H1 (cell line): ENCODE measurements around the gene PHKA1. TPM values are rescaled to one million over a fixed set of nuclear protein-coding genes. Genes with fewer than 3 reads are reported as not detected.

Experiments used
- ASH2L ChIP-seq: fragments of 200-600, 300-600 bp; sonication (generic); IDR thresholded peaks from one replicate; pipeline ENCODE4 v1.7.1; 2017; ENCODE audit warnings: low read length
- BACH1 ChIP-seq: IDR thresholded peaks from 2 replicates; pipeline ENCODE4 v1.6.1; 2012; ENCODE audit warnings: low read length, improper control_type of control experiment
- CEBPB ChIP-seq: IDR thresholded peaks from 2 replicates; pipeline ENCODE4 v1.6.1; 2012; ENCODE audit warnings: low read depth, low read length
- CHD1 ChIP-seq: IDR thresholded peaks from 2 replicates; pipeline ENCODE4 v1.6.1; 2012; ENCODE audit warnings: low read depth, low read length, improper control_type of control experiment
- EZH2 ChIP-seq: fragments of 200-600 bp; sonication (generic); IDR thresholded peaks from 2 replicates; pipeline ENCODE4 v1.7.1; 2012; ENCODE audit warnings: low read depth, mild to moderate bottlenecking, moderate library complexity, low read length, inconsistent platforms; ENCODE audit not compliant: severe bottlenecking
- GTF2F1 ChIP-seq: IDR thresholded peaks from 2 replicates; pipeline ENCODE4 v1.6.1; 2012; ENCODE audit warnings: low read depth, low read length, improper control_type of control experiment, borderline replicate concordance
- NANOG ChIP-seq: IDR thresholded peaks from 2 replicates; pipeline ENCODE4 v1.6.1; 2011; ENCODE audit warnings: low read length, low read depth, mild to moderate bottlenecking, inconsistent platforms; ENCODE audit not compliant: insufficient read depth, poor library complexity, severe bottlenecking
- RBBP5 ChIP-seq: IDR thresholded peaks from 2 replicates; pipeline ENCODE4 v1.7.1; 2012; ENCODE audit warnings: low read depth, mild to moderate bottlenecking, inconsistent platforms, low read length, moderate library complexity, borderline replicate concordance
- SIN3A ChIP-seq, 2 experiments: IDR thresholded peaks in 1 of 2; conservative IDR thresholded peaks in 1 of 2; 2 replicates each; pipeline ENCODE4 v1.6.1; 2011 to 2012; ENCODE audit warnings: low read length in 2 of 2, improper control_type of control experiment in 1 of 2, low read depth in 1 of 2, mild to moderate bottlenecking in 1 of 2
- SP2 ChIP-seq: IDR thresholded peaks from 2 replicates; pipeline ENCODE4 v1.6.1; 2012; ENCODE audit warnings: mild to moderate bottlenecking, low read length, inconsistent platforms
- SP4 ChIP-seq: IDR thresholded peaks from 2 replicates; pipeline ENCODE4 v1.6.1; 2012; ENCODE audit warnings: low read length, inconsistent platforms
- SRF ChIP-seq: IDR thresholded peaks from 2 replicates; pipeline ENCODE4 v1.6.1; 2011; ENCODE audit warnings: mild to moderate bottlenecking, low read depth, low read length, moderate library complexity
- polyA plus RNA-seq, 7 experiments: library from polyadenylated mRNA; depleted of rRNA in 3 of 7; stranded (reverse) in 5 of 7; unstranded in 2 of 7; fragments of >200 nt in 5 of 7; fragments of 200-250 nt in 2 of 7; gene quantifications; 1 replicate in 5 of 7; 2 replicates in 1 of 7; 4 replicates in 1 of 7; pipeline versions ENCODE4 v1.2.1 to v1.2.3, GENCODE V29; 2011 to 2013; ENCODE audit warnings: missing spikeins in 2 of 7, mixed read lengths in 2 of 7
- total RNA-seq: library from RNA; stranded (reverse); fragmentation: NEBNext Ultra II Directional; extraction: Animal tissue kit (Norgen Biotek cat#: 25700); gene quantifications from 2 replicates; pipeline ENCODE4 v1.2.1, GENCODE V29; 2021
- TF ChIP-seq, protein P1 (sequence below): fragments of 300-600 bp; sonication (generic); IDR thresholded peaks from 2 replicates; pipeline ENCODE4 v1.7.1; 2012; ENCODE audit warnings: low read length, moderate library complexity, mild to moderate bottlenecking, inconsistent platforms; ENCODE audit not compliant: insufficient replicate concordance

The PHKA1 gene
- total and polyA plus RNA-seq, 2 of the 8 experiments (the other 6 are each of a cell fraction or from before 2014, with no cell fraction given) = 4.2 to 7.2 TPM

DNA sequence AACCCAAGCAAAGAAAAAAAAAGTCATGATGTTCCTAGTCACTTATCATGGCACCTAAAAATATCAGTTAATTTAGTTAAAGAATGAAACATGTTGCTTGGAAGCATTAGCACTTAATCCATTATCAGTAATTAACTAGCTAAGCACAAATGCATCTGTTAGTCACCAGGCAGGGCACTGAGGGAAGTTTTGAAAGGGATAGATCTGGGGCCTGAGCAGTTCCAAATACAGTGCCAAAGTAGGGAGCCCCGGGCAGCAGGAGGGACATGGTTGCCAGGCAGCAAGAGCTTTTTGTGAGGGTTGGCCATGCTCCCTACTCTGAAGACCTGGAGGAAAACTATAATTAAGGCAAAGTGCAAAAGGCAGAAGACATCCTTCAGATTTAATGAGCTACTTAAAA, 62.0 kb downstream of the PHKA1 start (continued):
- TF ChIP-seq, protein P1, sequence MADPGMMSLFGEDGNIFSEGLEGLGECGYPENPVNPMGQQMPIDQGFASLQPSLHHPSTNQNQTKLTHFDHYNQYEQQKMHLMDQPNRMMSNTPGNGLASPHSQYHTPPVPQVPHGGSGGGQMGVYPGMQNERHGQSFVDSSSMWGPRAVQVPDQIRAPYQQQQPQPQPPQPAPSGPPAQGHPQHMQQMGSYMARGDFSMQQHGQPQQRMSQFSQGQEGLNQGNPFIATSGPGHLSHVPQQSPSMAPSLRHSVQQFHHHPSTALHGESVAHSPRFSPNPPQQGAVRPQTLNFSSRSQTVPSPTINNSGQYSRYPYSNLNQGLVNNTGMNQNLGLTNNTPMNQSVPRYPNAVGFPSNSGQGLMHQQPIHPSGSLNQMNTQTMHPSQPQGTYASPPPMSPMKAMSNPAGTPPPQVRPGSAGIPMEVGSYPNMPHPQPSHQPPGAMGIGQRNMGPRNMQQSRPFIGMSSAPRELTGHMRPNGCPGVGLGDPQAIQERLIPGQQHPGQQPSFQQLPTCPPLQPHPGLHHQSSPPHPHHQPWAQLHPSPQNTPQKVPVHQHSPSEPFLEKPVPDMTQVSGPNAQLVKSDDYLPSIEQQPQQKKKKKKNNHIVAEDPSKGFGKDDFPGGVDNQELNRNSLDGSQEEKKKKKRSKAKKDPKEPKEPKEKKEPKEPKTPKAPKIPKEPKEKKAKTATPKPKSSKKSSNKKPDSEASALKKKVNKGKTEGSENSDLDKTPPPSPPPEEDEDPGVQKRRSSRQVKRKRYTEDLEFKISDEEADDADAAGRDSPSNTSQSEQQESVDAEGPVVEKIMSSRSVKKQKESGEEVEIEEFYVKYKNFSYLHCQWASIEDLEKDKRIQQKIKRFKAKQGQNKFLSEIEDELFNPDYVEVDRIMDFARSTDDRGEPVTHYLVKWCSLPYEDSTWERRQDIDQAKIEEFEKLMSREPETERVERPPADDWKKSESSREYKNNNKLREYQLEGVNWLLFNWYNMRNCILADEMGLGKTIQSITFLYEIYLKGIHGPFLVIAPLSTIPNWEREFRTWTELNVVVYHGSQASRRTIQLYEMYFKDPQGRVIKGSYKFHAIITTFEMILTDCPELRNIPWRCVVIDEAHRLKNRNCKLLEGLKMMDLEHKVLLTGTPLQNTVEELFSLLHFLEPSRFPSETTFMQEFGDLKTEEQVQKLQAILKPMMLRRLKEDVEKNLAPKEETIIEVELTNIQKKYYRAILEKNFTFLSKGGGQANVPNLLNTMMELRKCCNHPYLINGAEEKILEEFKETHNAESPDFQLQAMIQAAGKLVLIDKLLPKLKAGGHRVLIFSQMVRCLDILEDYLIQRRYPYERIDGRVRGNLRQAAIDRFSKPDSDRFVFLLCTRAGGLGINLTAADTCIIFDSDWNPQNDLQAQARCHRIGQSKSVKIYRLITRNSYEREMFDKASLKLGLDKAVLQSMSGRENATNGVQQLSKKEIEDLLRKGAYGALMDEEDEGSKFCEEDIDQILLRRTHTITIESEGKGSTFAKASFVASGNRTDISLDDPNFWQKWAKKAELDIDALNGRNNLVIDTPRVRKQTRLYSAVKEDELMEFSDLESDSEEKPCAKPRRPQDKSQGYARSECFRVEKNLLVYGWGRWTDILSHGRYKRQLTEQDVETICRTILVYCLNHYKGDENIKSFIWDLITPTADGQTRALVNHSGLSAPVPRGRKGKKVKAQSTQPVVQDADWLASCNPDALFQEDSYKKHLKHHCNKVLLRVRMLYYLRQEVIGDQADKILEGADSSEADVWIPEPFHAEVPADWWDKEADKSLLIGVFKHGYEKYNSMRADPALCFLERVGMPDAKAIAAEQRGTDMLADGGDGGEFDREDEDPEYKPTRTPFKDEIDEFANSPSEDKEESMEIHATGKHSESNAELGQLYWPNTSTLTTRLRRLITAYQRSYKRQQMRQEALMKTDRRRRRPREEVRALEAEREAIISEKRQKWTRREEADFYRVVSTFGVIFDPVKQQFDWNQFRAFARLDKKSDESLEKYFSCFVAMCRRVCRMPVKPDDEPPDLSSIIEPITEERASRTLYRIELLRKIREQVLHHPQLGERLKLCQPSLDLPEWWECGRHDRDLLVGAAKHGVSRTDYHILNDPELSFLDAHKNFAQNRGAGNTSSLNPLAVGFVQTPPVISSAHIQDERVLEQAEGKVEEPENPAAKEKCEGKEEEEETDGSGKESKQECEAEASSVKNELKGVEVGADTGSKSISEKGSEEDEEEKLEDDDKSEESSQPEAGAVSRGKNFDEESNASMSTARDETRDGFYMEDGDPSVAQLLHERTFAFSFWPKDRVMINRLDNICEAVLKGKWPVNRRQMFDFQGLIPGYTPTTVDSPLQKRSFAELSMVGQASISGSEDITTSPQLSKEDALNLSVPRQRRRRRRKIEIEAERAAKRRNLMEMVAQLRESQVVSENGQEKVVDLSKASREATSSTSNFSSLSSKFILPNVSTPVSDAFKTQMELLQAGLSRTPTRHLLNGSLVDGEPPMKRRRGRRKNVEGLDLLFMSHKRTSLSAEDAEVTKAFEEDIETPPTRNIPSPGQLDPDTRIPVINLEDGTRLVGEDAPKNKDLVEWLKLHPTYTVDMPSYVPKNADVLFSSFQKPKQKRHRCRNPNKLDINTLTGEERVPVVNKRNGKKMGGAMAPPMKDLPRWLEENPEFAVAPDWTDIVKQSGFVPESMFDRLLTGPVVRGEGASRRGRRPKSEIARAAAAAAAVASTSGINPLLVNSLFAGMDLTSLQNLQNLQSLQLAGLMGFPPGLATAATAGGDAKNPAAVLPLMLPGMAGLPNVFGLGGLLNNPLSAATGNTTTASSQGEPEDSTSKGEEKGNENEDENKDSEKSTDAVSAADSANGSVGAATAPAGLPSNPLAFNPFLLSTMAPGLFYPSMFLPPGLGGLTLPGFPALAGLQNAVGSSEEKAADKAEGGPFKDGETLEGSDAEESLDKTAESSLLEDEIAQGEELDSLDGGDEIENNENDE = no peak
- TF ChIP-seq SRF (no peak), EZH2 (no peak), SP4 (no peak), ASH2L (no peak), SIN3A (conservative IDR thresholded peaks at IDR 0.05 in 1 of 2, IDR thresholded peaks at IDR 0.05 in 1 of 2; ENCODE audit: low read depth in 1 of 2, low read length in 2 of 2) (no peak), SP2 (no peak), CEBPB (no peak), RBBP5 (no peak), CHD1 (no peak), GTF2F1 (no peak), NANOG (no peak), BACH1 (no peak)
